H1 (cell line): ENCODE data around the gene HEATR9. TPM values are rescaled to one million over a fixed set of nuclear protein-coding genes. Genes with fewer than 3 reads are reported as not detected.

Experiments
- NRF1 ChIP-seq: IDR thresholded peaks from 2 replicates; pipeline ENCODE4 v1.6.1; 2011; ENCODE audit warnings: mild to moderate bottlenecking, low read depth, low read length, improper control_type of control experiment
- SIN3A ChIP-seq, 2 experiments: IDR thresholded peaks in 1 of 2; conservative IDR thresholded peaks in 1 of 2; 2 replicates each; pipeline ENCODE4 v1.6.1; 2011 to 2012; ENCODE audit warnings: low read length in 2 of 2, improper control_type of control experiment in 1 of 2, low read depth in 1 of 2, mild to moderate bottlenecking in 1 of 2
- polyA plus RNA-seq, 7 experiments: library from polyadenylated mRNA; depleted of rRNA in 3 of 7; stranded (reverse) in 5 of 7; unstranded in 2 of 7; fragments of >200 nt in 5 of 7; fragments of 200-250 nt in 2 of 7; gene quantifications; 1 replicate in 5 of 7; 2 replicates in 1 of 7; 4 replicates in 1 of 7; pipeline versions ENCODE4 v1.2.1 to v1.2.3, GENCODE V29; 2011 to 2013; ENCODE audit warnings: missing spikeins in 2 of 7, mixed read lengths in 2 of 7
- total RNA-seq: library from RNA; stranded (reverse); fragmentation: NEBNext Ultra II Directional; extraction: Animal tissue kit (Norgen Biotek cat#: 25700); gene quantifications from 2 replicates; pipeline ENCODE4 v1.2.1, GENCODE V29; 2021
- TF ChIP-seq, protein P1 (sequence below): IDR thresholded peaks from 2 replicates; pipeline ENCODE4 v1.6.1; 2011; ENCODE audit warnings: low read depth, mild to moderate bottlenecking, low read length; ENCODE audit not compliant: insufficient read depth

The HEATR9 gene
- total and polyA plus RNA-seq, 2 of the 8 experiments (the other 6 are each of a cell fraction or from before 2014, with no cell fraction given): not detected

DNA sequence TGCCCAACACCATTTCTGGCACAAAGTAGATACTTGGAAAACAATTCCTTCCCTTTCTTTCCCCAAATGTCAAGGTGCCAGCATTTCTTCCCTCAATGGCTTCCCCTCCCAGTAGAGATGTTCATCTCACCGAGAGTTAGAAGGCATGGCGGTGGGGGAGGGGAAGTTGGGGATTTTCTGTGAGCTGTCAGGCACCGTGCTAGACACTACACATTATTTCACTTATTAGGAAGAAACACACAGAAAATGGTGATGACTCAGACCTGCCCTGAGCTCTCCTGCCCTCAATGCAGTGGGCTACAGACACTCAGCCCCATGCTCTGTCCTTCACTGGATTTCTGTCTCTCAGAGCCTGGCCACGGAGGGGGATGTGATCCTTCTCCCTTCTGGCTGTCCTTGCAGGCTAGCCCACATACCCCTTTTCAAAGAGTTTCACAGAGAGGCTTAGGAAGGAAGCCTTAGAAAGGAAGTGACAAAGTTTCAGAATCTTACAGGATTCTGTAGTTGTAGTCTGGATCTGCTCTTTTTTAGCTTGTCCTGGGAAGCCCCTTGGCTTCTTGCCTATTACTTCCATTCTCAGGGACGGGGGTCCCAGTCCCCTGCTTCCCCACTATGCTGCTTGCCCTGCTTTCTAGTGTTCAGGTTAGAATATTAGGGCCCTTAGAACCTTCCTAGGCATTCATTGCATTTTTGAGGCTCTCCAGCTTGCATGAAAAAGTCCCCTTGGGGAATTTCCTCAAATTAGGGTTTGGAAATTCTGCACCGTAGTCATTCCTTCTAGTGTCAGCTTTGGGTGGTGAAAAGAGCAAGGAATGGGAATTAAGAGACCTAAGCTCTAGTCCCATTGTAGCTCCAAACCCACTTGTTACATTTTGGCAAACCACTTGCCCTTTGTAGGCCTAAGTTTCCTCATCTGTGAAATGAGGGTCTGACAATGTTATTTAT, 23.7 kb upstream of the HEATR9 start (continued):
- TF ChIP-seq, protein P1, sequence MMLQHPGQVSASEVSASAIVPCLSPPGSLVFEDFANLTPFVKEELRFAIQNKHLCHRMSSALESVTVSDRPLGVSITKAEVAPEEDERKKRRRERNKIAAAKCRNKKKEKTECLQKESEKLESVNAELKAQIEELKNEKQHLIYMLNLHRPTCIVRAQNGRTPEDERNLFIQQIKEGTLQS: no peak
- TF ChIP-seq SIN3A (conservative IDR thresholded peaks at IDR 0.05 in 1 of 2, IDR thresholded peaks at IDR 0.05 in 1 of 2; ENCODE audit: low read depth in 1 of 2, low read length in 2 of 2) (no peak), NRF1 (no peak)
